HG03280 (cell line): ENCODE data around the gene TSPAN31.
A peak's percentile ranks its signal among the peaks of the same experiment; 100 is the strongest.

Source experiments
- ATAC-seq: cut with Tn5 transposase; IDR thresholded peaks from one replicate; pipeline ENCODE4 v1.9.1; 2021; ENCODE audit warnings: mild to moderate bottlenecking, moderate library complexity; ENCODE audit not compliant: unreplicated experiment

TSPAN31 gene

DNA sequence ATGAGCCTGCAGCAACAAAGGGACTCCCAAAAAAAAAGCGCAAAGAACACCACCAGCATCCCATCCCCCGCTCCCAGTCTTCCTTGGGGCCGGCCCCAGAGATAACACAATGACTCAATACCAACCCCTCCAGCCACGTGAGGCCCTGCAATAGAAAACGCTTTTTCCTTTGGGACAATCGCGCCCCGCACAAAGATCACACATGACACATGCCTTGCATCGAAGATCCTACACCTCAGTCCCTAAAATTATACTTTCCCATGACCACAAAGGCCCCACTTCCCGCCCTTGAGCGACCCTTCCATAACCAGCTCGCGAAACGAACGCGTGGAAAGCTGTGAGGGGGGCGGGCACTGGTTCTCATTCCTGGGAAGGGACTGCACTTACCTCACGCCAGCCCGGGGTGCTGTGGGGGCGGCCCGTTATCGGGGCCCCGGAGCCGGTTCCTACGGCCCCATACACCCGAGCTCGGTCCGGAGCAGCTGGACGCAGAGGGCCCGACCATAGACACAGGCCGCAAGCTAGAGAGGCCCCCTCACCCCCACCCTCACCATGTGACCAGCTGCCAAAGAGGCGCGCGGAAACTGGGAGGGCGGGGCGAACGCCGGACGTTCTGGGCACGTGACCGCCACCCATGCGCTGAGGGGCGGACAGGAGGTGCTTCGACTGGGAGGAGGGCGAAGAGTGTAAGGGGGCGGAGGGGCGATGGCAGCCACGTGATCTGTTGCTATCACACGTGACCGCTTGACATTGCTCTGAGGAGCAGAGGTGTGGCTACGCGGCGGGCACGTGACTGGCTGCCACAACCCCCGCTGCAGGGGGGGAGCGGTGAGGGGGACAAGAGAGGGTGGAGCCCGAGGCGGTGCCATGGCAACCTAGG lies 7.2 kb downstream of the TSPAN31 start, which contains the start of gene CDK4:
Gene CDK4, minus strand, starts transcription at position 523 of the 880 bp plus-strand sequence. CDS start 593 bp downstream, outside the sequence.
- peak; percentile 72 for ATAC-seq

DNA sequence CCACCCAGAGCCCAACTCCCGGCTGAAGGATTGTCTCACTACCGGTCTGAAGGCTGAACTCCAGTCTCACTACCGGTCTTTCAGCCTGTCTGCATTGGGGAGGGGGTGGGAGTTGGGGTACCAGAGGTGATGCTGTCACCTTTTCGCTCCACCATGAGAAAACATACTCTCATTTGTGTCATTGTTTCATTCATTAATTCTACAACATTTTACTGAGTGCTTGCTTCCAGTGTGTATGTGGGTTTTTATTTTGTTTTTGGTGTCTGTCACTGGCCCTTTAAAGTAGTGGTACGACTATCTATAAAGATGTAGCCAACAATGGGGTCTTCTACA lies 7.8 kb downstream of the TSPAN31 start:
- no peak for ATAC-seq

DNA sequence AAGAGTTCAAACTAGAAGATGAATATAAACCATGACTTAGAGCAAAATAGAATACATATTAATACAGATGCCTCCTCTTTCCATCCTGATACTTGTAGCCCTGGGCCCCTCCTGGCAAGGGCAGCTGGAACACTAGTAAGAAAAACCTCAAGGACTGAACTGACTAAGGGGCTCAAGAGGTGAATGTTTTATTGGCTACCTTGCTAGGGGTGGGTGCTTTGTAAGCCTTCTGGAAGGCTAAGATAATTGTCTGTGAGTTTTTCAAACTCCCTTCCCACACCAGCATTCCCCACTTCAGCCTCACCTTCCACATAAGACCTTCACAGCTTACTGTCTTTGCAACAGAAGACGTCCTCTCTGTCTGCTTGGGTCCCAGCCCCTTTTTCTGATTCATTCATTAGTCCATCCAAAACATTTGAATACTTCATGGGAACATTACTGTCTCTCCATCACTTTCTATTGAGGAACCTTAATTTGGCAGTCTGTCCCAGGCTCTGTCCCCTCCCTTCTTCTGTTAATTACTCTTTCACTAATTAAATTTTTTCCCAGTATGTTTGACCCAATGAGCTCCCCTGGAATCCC lies 9.0 kb downstream of the TSPAN31 start:
- no peak for ATAC-seq

DNA sequence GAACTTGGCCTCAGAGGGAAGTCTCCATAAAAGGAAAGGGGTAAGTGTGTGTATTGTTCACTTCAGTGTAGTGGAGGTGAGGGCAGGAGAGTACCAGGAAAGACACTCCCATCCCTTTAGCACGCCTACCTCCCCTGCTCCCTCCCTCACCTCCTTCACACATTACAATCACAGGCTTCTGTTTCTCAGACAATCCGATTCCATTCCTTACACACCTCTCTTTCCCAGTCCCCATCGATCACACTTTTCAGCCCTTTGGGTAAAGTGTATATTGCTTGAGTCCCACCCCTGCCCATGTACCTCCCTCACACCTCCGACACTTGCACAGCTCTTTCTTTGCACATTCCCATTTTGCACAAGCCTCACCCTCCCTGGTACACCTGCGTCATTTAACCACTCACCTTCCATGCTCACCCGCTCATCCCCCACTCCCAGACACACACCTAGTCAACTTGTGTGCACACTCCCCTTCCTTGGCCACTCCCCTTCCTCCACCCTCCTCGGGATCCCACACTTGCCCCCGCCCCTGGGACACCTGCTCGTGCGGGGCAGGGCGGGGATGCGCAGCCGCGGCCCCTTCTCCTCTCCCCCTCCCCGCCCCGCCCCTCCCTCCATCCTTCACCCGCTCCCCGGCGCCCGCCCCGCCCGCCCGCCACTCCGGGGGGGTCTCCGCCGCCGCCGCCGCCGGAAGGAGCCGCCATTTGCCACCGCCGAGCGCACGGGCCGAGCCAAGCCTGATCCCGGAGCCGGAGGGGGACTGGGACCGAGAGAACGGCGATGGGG lies 9.8 kb downstream of the TSPAN31 start, which contains the start of gene MARCHF9:
Gene MARCHF9, plus strand, starts transcription at position 693 of the 783 bp plus-strand sequence. CDS start 426 bp downstream, outside the sequence.
- peak; percentile 31 for ATAC-seq

DNA sequence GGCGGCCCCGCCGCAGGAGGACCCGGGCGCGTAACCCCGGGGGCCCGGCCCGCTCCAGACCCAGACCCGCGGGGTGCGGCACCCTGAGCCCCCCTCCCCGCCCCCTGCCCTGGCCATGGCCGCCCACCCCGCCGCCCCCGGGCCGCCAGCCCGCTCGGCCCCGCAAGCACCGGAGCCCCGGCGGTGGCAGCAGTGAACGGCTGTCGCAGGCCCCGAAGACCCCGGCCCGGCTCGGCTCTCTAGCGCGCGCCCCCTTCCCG lies 10.3 kb downstream of the TSPAN31 start:
- ATAC-seq: no peak

DNA sequence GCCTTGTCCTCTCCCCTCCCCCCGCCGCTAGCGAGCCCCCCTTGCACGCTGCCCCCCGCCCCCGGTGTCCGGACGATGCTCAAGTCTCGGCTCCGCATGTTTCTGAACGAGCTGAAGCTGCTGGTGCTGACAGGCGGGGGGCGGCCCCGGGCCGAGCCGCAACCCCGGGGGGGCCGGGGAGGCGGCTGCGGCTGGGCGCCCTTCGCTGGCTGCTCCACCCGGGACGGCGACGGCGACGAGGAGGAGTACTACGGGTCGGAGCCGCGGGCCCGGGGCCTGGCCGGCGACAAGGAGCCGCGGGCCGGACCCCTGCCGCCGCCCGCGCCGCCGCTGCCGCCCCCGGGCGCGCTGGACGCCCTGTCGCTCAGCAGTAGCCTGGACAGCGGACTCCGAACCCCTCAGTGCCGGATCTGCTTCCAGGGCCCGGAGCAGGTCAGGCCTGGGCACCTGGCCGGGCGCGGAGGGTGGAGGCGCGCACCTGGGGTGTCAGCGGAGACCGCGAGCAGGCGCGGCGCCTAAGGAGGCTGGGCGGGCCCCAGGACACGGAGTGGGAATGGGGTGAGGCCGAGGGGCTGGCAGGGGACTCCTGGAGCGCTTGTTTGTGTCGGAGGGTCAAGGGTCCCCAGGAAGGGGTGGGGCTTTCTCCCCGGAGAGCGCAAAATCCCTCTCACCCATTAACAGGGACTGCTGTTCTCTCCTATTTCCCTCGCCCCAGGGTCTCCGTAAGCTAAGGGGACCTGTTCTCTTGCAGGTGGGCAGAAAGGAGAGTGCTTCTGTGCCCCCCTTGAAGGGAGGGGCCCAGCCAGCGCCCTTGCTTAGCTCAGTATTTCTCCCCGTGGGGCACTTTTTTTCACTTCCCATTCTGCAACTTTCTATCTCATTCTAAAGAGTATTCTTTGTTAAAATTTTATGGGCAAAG lies 10.9 kb downstream of the TSPAN31 start:
- no peak for ATAC-seq

DNA sequence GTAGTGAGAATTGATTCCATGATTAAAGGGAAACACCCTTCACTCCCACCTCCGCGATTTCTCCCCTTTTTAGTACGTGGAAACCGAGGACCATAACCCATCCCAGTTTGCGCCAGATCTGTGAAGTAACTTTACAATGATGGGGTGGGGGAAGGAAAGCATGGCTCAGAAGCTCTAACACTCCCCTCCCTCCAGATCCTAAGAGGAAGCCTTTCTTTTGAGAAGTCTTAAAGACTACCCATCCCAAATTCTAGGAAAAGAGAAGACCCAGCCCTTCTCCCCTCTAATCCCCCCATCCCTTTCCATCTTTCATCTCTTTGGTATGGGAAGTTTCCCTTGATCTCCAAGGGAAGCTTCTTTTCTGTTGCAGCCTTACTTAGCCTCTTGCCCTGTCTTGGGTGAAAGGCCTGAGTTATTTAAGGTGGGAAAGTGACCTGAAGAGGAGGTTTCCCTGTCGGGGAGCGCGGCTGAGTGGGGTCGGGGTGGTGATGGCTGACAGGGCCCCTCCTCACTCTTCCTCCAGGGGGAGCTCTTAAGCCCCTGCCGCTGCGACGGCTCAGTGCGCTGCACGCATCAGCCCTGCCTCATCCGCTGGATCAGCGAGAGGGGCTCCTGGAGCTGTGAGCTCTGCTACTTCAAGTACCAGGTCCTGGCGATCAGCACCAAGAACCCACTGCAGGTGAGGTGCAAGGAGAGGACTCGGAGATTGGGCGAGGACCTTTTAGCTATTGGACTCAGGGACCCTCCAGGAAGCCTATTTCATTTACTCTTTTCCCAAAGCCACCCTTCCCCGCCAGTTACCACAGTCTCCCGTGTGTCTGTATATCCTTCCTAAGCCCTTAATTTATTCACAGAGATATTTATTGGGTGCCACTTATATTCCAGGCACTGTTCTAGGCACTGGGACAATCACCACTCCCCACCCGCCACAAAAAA lies 11.8 kb downstream of the TSPAN31 start:
- no peak for ATAC-seq

GRCh38 chr12:57757771-57758170 lies 12.9 kb downstream of the TSPAN31 start:
- ATAC-seq: no peak

- ATAC-seq: no peak
Measured at GRCh38 chr12:57758552-57759359, 13.9 kb downstream of the TSPAN31 start.

DNA sequence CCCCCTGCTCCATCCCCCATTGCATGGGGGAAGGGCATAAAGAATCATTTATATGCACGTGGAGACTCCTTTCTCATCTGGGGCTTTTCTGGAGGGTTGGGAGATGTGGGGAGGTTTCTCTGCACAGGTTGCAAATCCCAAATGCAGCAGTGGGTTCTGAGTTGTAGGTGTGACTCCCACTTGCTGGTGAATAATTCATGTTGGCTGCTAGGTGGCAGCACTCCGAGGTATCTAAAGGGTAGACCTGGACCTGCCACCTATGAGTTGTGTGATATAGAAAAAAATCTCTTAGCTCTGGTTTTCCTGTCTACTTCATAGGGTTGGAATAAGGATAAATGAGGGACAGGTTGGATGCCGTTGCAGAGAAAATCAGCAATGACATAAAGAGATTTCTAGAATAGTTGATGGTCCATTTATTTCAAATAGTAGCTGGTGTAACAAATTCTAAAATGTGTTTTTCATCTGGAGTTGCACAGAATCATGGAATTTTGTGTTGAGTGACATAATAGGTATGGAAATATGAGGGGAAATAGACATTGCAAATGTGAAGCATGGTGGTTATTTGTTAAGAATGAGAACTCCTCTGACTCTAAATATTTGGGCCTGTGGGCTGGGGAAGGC lies 14.6 kb downstream of the TSPAN31 start:
- ATAC-seq: no peak

- no peak for ATAC-seq
Measured at GRCh38 chr12:57760347-57760982, 15.6 kb downstream of the TSPAN31 start.

GRCh38 chr12:57761391-57761998 lies 16.7 kb downstream of the TSPAN31 start:
- no peak for ATAC-seq

GRCh38 chr12:57762463-57762862 lies 17.6 kb downstream of the TSPAN31 start:
- no peak for ATAC-seq

DNA sequence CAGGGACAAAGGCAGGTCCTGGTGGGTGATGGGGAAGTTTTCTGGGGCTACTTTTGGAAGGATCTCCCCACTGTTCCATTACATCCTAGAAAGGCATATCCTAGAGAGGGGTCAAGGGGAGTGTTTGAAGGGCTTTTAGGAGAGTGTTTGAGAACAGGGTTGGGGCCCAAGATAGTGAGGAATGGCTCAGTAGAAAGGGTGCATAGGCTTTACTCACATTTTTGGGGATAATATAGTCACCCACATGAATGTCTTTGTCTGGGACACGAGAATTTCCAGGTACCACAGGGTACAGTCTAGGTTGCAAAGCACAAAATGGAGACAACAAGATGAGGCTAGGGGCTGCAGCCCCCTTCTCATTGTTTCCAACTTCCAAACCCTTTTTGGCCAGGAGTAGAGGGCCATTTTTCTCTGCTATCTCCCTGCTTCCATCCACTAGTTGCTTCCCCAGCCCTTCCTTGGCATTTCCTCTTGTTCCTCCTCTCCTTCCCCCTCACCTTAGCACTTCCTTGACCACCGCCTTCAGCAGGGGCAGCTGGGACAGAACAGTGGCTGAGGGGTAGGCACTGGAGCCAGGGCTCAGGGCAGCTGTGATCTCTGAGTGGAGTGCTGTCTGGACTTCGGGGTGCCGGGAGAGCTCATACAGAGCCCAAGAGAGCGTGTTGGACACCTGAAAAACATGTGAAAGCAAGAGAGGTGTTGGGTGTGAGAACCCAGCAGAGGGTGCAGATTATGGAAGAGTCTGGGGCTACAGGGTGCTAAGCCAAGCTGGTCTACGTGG lies 19.2 kb downstream of the TSPAN31 start:
- no peak for ATAC-seq

- peak; percentile 9 for ATAC-seq
Measured at GRCh38 chr12:57764662-57765002, 19.8 kb downstream of the TSPAN31 start.

- peak; percentile 66 for ATAC-seq
Measured at GRCh38 chr12:57765003-57765697, 20.3 kb downstream of the TSPAN31 start.
